HepG2 (cell line): ENCODE data around the gene GSTM4. TPM values are rescaled to one million over a fixed set of nuclear protein-coding genes. Genes with fewer than 3 reads are reported as not detected.

Experiments used
- ARNTL ChIP-seq: sonication (generic); formaldehyde crosslinking; IDR thresholded peaks from 2 replicates; pipeline ENCODE4 v1.4.0; 2020; ENCODE audit warnings: mild to moderate bottlenecking, missing genetic modification reagents
- HNRNPH1 ChIP-seq: fragments of 200-400 bp; formaldehyde crosslinking; optimal IDR thresholded peaks from 2 replicates; pipeline ENCODE3; 2017; ENCODE audit warnings: mild to moderate bottlenecking, low read depth, low read length
- IKZF1 ChIP-seq: fragments of 450-650 bp; IDR thresholded peaks from 2 replicates; pipeline ENCODE4 v1.7.1; 2016
- KLF9 ChIP-seq: IDR thresholded peaks from 2 replicates; pipeline ENCODE4 v1.6.1; 2016; ENCODE audit warnings: low read depth
- RBFOX2 ChIP-seq: fragments of 200-400 bp; formaldehyde crosslinking; IDR thresholded peaks from 2 replicates; pipeline ENCODE4 v1.6.1; 2017; ENCODE audit warnings: low read depth, mild to moderate bottlenecking, low read length
- SIX4 ChIP-seq: sonication (generic); formaldehyde crosslinking; IDR thresholded peaks from 2 replicates; pipeline ENCODE4 v1.4.0; 2020; ENCODE audit warnings: missing genetic modification reagents
- SMARCC2 ChIP-seq: fragments of 450-650 bp; IDR thresholded peaks from 2 replicates; pipeline ENCODE4 v1.6.1; 2017; ENCODE audit warnings: antibody characterized with exemption, mild to moderate bottlenecking
- ZBTB20 ChIP-seq: sonication (generic); formaldehyde crosslinking; IDR thresholded peaks from 2 replicates; pipeline ENCODE4 v1.8.1; 2023; ENCODE audit warnings: missing genetic modification reagents, low read depth, mild to moderate bottlenecking, borderline replicate concordance
- ZNF205 ChIP-seq: IDR thresholded peaks from 2 replicates; pipeline ENCODE4 v1.6.1; 2018; ENCODE audit warnings: missing biosample characterization, missing genetic modification reagents
- ZNF367 ChIP-seq: sonication (generic); formaldehyde crosslinking; IDR thresholded peaks from 2 replicates; pipeline ENCODE4 v1.4.0; 2020; ENCODE audit warnings: missing genetic modification reagents, borderline replicate concordance
- ZNF430 ChIP-seq: sonication (generic); formaldehyde crosslinking; IDR thresholded peaks from 2 replicates; pipeline ENCODE4 v1.9.0; 2021; ENCODE audit warnings: mild to moderate bottlenecking, missing genetic modification reagents
- ZNF614 ChIP-seq: IDR thresholded peaks from 2 replicates; pipeline ENCODE4 v1.6.1; 2018; ENCODE audit warnings: missing biosample characterization, missing genetic modification reagents, inconsistent platforms, borderline replicate concordance
- ZNF616 ChIP-seq: sonication (generic); formaldehyde crosslinking; IDR thresholded peaks from 2 replicates; pipeline ENCODE4 v1.5.0; 2020; ENCODE audit warnings: low read depth, mild to moderate bottlenecking, missing genetic modification reagents
- polyA plus RNA-seq, 8 experiments: library from polyadenylated mRNA; depleted of rRNA in 3 of 8; stranded (reverse) in 7 of 8; unstranded in 1 of 8; fragments of >200 nt; fragmentation: Illumina TruSeq in 4 of 8; extraction: Trizol in 4 of 8; gene quantifications; 2 replicates each; pipeline versions ENCODE4 v1.2.1 to v1.2.3, GENCODE V29; 2011 to 2016; ENCODE audit warnings: low read depth in 4 of 8, missing spikeins in 1 of 8, mixed read lengths in 1 of 8; ENCODE audit not compliant: insufficient read depth in 1 of 8
- total RNA-seq, 5 experiments: library from RNA; depleted of rRNA; stranded (reverse); fragments of >200 nt; fragmentation: Illumina TruSeq; extraction: Trizol; gene quantifications; 2 replicates each; pipeline ENCODE4 v1.2.3, GENCODE V29; 2016; ENCODE audit warnings: low read depth in 1 of 5
- TF ChIP-seq, protein P1 (sequence below): sonication (generic); formaldehyde crosslinking; IDR thresholded peaks from 2 replicates; pipeline ENCODE4 v1.5.1; 2020; ENCODE audit warnings: mild to moderate bottlenecking, missing genetic modification reagents
- TF ChIP-seq, protein P2 (sequence below): sonication (generic); formaldehyde crosslinking; IDR thresholded peaks from 2 replicates; pipeline ENCODE4 v1.5.1; 2020; ENCODE audit warnings: missing genetic modification reagents, mild to moderate bottlenecking, borderline replicate concordance
- TF ChIP-seq, protein P3 (sequence below): sonication (generic); formaldehyde crosslinking; IDR thresholded peaks from 2 replicates; pipeline ENCODE4 v1.8.1; 2023; ENCODE audit warnings: mild to moderate bottlenecking, missing genetic modification reagents
- TF ChIP-seq, protein P4 (sequence below): sonication (generic); formaldehyde crosslinking; IDR thresholded peaks from 2 replicates; pipeline ENCODE4 v1.4.0; 2020; ENCODE audit warnings: missing genetic modification reagents, low read depth, mild to moderate bottlenecking, borderline replicate concordance
- TF ChIP-seq, protein P5 (sequence below): sonication (generic); formaldehyde crosslinking; IDR thresholded peaks from 2 replicates; pipeline ENCODE4 v1.4.0; 2020; ENCODE audit warnings: mild to moderate bottlenecking, low read depth, missing genetic modification reagents

Gene GSTM4
- total and polyA plus RNA-seq, 2 of the 13 experiments (the other 11 are each of a cell fraction or from before 2014, with no cell fraction given): 25.3 to 40.8 TPM

DNA sequence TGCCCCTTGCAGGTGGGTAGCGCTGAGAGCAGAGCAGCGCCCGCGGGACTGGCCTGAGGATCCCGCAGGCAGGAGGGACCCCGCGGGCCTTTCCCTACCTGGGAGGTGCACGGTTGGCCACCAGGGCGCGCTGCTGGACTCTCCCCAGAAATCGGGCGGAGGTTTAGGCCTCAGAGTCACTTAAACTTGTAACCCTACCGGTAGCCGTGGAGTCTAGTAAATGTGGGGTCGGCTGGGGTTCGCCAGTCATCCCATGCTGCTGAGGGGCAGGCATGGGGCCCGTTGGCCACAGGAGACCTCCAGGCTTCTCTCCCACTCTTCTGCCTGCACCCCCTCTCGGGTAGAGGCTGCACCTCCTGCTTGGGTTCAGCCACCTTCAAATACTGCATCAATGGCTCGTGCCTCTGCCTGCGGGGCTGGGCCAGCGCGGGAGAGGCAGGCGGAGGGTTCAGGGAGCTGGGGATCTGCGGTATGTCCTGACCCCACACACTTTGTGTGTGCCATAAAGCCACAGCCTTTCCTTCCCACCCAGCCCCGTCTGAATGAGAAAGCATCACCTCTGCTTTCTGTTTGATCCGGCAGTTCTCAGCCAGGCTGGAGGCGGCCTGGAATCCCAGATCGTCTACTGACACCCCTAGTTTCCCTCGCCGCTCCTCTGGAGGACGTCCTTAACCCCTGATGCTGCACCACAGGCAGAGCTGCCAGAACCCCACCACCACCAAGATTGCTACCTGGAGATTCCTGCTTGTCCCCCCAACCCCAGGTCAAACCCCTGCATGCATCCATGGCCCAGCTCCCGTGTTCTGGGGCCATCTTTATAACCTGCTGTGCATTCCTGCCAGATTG, 12.3 kb upstream of the GSTM4 start (continued):
- TF ChIP-seq, protein P1, sequence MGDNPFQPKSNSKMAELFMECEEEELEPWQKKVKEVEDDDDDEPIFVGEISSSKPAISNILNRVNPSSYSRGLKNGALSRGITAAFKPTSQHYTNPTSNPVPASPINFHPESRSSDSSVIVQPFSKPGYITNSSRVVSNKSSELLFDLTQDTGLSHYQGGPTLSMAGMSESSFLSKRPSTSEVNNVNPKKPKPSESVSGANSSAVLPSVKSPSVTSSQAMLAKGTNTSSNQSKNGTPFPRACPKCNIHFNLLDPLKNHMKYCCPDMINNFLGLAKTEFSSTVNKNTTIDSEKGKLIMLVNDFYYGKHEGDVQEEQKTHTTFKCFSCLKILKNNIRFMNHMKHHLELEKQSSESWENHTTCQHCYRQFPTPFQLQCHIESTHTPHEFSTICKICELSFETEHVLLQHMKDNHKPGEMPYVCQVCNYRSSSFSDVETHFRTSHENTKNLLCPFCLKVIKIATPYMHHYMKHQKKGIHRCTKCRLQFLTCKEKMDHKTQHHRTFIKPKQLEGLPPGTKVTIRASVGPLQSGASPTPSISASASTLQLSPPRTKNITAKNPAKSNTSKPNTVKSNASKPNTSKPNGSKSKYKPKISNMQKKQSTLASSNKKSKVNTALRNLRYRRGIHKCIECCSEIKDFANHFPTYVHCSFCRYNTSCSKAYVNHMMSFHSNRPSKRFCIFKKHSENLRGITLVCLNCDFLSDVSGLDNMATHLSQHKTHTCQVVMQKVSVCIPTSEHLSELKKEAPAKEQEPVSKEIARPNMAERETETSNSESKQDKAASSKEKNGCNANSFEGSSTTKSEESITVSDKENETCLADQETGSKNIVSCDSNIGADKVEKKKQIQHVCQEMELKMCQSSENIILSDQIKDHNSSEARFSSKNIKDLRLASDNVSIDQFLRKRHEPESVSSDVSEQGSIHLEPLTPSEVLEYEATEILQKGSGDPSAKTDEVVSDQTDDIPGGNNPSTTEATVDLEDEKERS (CRISPR knock-in tag): no peak
- TF ChIP-seq ZBTB20 (CRISPR knock-in tag) (no peak), ARNTL (CRISPR knock-in tag) (peak; percentile 34; the same call in 1 of the 2 replicates), SMARCC2 (no peak), SIX4 (CRISPR knock-in tag) (no peak), ZNF205 (CRISPR knock-in tag) (no peak), ZNF616 (CRISPR knock-in tag) (no peak), HNRNPH1 (no peak), IKZF1 (no peak), ZNF614 (CRISPR knock-in tag) (no peak), ZNF367 (no peak), ZNF430 (CRISPR knock-in tag) (no peak), RBFOX2 (no peak), KLF9 (CRISPR knock-in tag) (no peak)
- TF ChIP-seq, protein P2, sequence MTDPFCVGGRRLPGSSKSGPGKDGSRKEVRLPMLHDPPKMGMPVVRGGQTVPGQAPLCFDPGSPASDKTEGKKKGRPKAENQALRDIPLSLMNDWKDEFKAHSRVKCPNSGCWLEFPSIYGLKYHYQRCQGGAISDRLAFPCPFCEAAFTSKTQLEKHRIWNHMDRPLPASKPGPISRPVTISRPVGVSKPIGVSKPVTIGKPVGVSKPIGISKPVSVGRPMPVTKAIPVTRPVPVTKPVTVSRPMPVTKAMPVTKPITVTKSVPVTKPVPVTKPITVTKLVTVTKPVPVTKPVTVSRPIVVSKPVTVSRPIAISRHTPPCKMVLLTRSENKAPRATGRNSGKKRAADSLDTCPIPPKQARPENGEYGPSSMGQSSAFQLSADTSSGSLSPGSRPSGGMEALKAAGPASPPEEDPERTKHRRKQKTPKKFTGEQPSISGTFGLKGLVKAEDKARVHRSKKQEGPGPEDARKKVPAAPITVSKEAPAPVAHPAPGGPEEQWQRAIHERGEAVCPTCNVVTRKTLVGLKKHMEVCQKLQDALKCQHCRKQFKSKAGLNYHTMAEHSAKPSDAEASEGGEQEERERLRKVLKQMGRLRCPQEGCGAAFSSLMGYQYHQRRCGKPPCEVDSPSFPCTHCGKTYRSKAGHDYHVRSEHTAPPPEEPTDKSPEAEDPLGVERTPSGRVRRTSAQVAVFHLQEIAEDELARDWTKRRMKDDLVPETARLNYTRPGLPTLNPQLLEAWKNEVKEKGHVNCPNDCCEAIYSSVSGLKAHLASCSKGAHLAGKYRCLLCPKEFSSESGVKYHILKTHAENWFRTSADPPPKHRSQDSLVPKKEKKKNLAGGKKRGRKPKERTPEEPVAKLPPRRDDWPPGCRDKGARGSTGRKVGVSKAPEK (CRISPR knock-in tag): no peak
- TF ChIP-seq, protein P3, sequence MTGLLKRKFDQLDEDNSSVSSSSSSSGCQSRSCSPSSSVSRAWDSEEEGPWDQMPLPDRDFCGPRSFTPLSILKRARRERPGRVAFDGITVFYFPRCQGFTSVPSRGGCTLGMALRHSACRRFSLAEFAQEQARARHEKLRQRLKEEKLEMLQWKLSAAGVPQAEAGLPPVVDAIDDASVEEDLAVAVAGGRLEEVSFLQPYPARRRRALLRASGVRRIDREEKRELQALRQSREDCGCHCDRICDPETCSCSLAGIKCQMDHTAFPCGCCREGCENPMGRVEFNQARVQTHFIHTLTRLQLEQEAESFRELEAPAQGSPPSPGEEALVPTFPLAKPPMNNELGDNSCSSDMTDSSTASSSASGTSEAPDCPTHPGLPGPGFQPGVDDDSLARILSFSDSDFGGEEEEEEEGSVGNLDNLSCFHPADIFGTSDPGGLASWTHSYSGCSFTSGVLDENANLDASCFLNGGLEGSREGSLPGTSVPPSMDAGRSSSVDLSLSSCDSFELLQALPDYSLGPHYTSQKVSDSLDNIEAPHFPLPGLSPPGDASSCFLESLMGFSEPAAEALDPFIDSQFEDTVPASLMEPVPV (CRISPR knock-in tag): no peak
- TF ChIP-seq, protein P4, sequence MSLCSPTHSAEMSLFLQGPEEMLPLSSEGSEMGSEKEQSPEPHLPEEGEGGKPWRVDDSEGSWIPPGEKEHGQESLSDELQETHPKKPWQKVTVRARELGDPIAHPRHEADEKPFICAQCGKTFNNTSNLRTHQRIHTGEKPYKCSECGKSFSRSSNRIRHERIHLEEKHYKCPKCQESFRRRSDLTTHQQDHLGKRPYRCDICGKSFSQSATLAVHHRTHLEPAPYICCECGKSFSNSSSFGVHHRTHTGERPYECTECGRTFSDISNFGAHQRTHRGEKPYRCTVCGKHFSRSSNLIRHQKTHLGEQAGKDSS: no peak
- TF ChIP-seq, protein P5, sequence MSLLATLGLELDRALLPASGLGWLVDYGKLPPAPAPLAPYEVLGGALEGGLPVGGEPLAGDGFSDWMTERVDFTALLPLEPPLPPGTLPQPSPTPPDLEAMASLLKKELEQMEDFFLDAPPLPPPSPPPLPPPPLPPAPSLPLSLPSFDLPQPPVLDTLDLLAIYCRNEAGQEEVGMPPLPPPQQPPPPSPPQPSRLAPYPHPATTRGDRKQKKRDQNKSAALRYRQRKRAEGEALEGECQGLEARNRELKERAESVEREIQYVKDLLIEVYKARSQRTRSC (CRISPR knock-in tag): no peak
